ENCODE measurements around the gene GCN1.
A peak's percentile ranks its signal among the peaks of the same experiment; 100 is the strongest.
"Not testable (repeated sequence)": the region's sequence is repeated elsewhere in the genome, so short reads cannot be mapped to it uniquely, and the experiment has no call there.

GCN1 gene

GRCh38 chr12:120194534-120195395 is at the start of gene GCN1:
Gene GCN1 (minus strand): TSS chr12:120194715. CDS start chr12:120194697, 18 bp downstream.
- DNase-seq, result peak; percentile 86

- DNase-seq, result no peak
These were observed 48.6 kb upstream of the GCN1 start for GRCh38 chr12:120242971-120243699.

- no peak for DNase-seq
These were observed 47.8 kb upstream of the GCN1 start for GRCh38 chr12:120242275-120242799.

GRCh38 chr12:120241561-120242274 is 47.2 kb upstream of the GCN1 start:
- no peak for DNase-seq

GRCh38 chr12:120240495-120240833 is 45.9 kb upstream of the GCN1 start:
- DNase-seq, result no peak

GRCh38 chr12:120239776-120240494 is 45.4 kb upstream of the GCN1 start:
- no peak for DNase-seq

GRCh38 chr12:120238839-120239445 is 44.4 kb upstream of the GCN1 start:
- no peak for DNase-seq

GRCh38 chr12:120238217-120238616 is 43.7 kb upstream of the GCN1 start:
- DNase-seq, result no peak

GRCh38 chr12:120237360-120238171 is 43.1 kb upstream of the GCN1 start:
- no peak for DNase-seq

- not testable (repeated sequence) for DNase-seq
These were observed 42.3 kb upstream of the GCN1 start for GRCh38 chr12:120236809-120237208.

- peak; percentile 40 for DNase-seq
These were observed 41.1 kb upstream of the GCN1 start for GRCh38 chr12:120235369-120236323.

- no peak for DNase-seq
These were observed 40.3 kb upstream of the GCN1 start for GRCh38 chr12:120234643-120235368.

GRCh38 chr12:120231316-120232011 is 36.9 kb upstream of the GCN1 start:
- peak; percentile 88 for DNase-seq

GRCh38 chr12:120230974-120231315 is 36.4 kb upstream of the GCN1 start:
- no peak for DNase-seq

GRCh38 chr12:120230326-120230973 is 35.9 kb upstream of the GCN1 start:
- DNase-seq, result no peak

- no peak for DNase-seq
These were observed 35.2 kb upstream of the GCN1 start for GRCh38 chr12:120229487-120230325.

- no peak for DNase-seq
These were observed 34.6 kb upstream of the GCN1 start for GRCh38 chr12:120229071-120229486.
